Measurements from ENCODE around the gene MED15.

The MED15 gene

GRCh38 chr22:20621162-20621561 lies 113.8 kb downstream of the MED15 start:
- H3K27me3 ChIP-seq (replicated peaks; ENCODE audit: control insufficient read depth, insufficient read depth, low read length) = no peaks in the 10 kb centered on the region
- no peaks in the 10 kb centered on the region for H3K36me3 ChIP-seq (ENCODE audit: control insufficient read depth, insufficient read depth, low read length)
- DNase-seq (ENCODE audit: extremely low read depth, insufficient read length) = no peak
- TF ChIP-seq CTCF (IDR thresholded peaks at IDR 0.05; ENCODE audit: insufficient read depth, low read length, poor library complexity, severe bottlenecking) = no peak
- no peak overlapping the region for H3K4me3 ChIP-seq (replicated peaks; ENCODE audit: low read depth, low read length)

- H3K4me3 ChIP-seq (replicated peaks; ENCODE audit: low read depth, low read length) = no peak overlapping the region
- DNase-seq (ENCODE audit: extremely low read depth, insufficient read length) = no peak
- H3K36me3 ChIP-seq (ENCODE audit: control insufficient read depth, insufficient read depth, low read length) = no peaks in the 10 kb centered on the region
- no peak for TF ChIP-seq CTCF (IDR thresholded peaks at IDR 0.05; ENCODE audit: insufficient read depth, low read length, poor library complexity, severe bottlenecking)
- H3K27me3 ChIP-seq (replicated peaks; ENCODE audit: control insufficient read depth, insufficient read depth, low read length) = no peaks in the 10 kb centered on the region
These were observed 115.4 kb downstream of the MED15 start for GRCh38 chr22:20622650-20623339.

- H3K4me3 ChIP-seq (replicated peaks; ENCODE audit: low read depth, low read length) = no peak overlapping the region
- no peaks in the 10 kb centered on the region for H3K27me3 ChIP-seq (replicated peaks; ENCODE audit: control insufficient read depth, insufficient read depth, low read length)
- no peaks in the 10 kb centered on the region for H3K36me3 ChIP-seq (ENCODE audit: control insufficient read depth, insufficient read depth, low read length)
- peak; percentile 72 for DNase-seq (ENCODE audit: extremely low read depth, insufficient read length)
- TF ChIP-seq CTCF (IDR thresholded peaks at IDR 0.05; ENCODE audit: insufficient read depth, low read length, poor library complexity, severe bottlenecking) = no peak
These were observed 116.8 kb downstream of the MED15 start for GRCh38 chr22:20624161-20624616.

- Histone ChIP-seq H3K4me3 (replicated peaks; ENCODE audit: low read depth, low read length) (no peak overlapping the region), H3K36me3 (ENCODE audit: control insufficient read depth, insufficient read depth, low read length) (no peaks in the 10 kb centered on the region), H3K27me3 (replicated peaks; ENCODE audit: control insufficient read depth, insufficient read depth, low read length) (no peaks in the 10 kb centered on the region)
- peak; percentile 29 for DNase-seq (ENCODE audit: extremely low read depth, insufficient read length)
- TF ChIP-seq CTCF (IDR thresholded peaks at IDR 0.05; ENCODE audit: insufficient read depth, low read length, poor library complexity, severe bottlenecking) = no peak
These were observed 117.9 kb downstream of the MED15 start for GRCh38 chr22:20625270-20625669.

- no peaks in the 10 kb centered on the region for H3K27me3 ChIP-seq (replicated peaks; ENCODE audit: control insufficient read depth, insufficient read depth, low read length)
- H3K36me3 ChIP-seq (ENCODE audit: control insufficient read depth, insufficient read depth, low read length) = no peaks in the 10 kb centered on the region
- H3K4me3 ChIP-seq (replicated peaks; ENCODE audit: low read depth, low read length) = no peak overlapping the region
- TF ChIP-seq CTCF (IDR thresholded peaks at IDR 0.05; ENCODE audit: insufficient read depth, low read length, poor library complexity, severe bottlenecking) = no peak
- DNase-seq (ENCODE audit: extremely low read depth, insufficient read length) = no peak
These were observed 119.4 kb downstream of the MED15 start for GRCh38 chr22:20626811-20627210.

- Histone ChIP-seq H3K27me3 (replicated peaks; ENCODE audit: control insufficient read depth, insufficient read depth, low read length) (no peaks in the 10 kb centered on the region), H3K36me3 (ENCODE audit: control insufficient read depth, insufficient read depth, low read length) (no peaks in the 10 kb centered on the region), H3K4me3 (replicated peaks; ENCODE audit: low read depth, low read length) (no peak overlapping the region)
- DNase-seq (ENCODE audit: extremely low read depth, insufficient read length) = no peak
- TF ChIP-seq CTCF (IDR thresholded peaks at IDR 0.05; ENCODE audit: insufficient read depth, low read length, poor library complexity, severe bottlenecking) = no peak
These were observed 120.0 kb downstream of the MED15 start for GRCh38 chr22:20627432-20627831.
